Measurements from ENCODE around the gene ZNF343. TPM values are rescaled to one million over a fixed set of nuclear protein-coding genes. Genes with fewer than 3 reads are reported as not detected.

ZNF343 gene
- total RNA-seq, 2 experiments from 2014 or later, result 10.8 to 12.4 TPM

GRCh38 chr20:2458919-2459499, 49.7 kb downstream of the ZNF343 start:
- POLR2A ChIA-PET, result no interaction called here

GRCh38 chr20:2455771-2456497, 52.8 kb downstream of the ZNF343 start:
- POLR2A ChIA-PET, result interaction anchor here (0.7 to 1.4 kb wide), 3 partner anchors 11 to 14 kb away, joined by 3 read pairs; no protein-coding TSS in a partner anchor
- CTCF ChIA-PET, result interaction anchor here (0.7 kb wide), 1 partner anchor 353 kb away, joined by 3 read pairs; no protein-coding TSS in a partner anchor

More at GRCh38 chr20:2458919-2459499, 49.7 kb downstream of the ZNF343 start:
- CTCF ChIA-PET, result interaction anchor here (1.0 kb wide), 1 partner anchor 12 kb away, joined by 3 read pairs; the partner anchor contains the start of gene SNRPB

- CTCF ChIA-PET, result interaction anchor here (0.6 to 1.0 kb wide), 2 partner anchors 16 to 246 kb away, joined by 3 to 5 read pairs; no protein-coding TSS in a partner anchor
- POLR2A ChIA-PET, result interaction anchor here (1.1 kb wide), 1 partner anchor 9 kb away, joined by 4 read pairs; no protein-coding TSS in a partner anchor
Measured at GRCh38 chr20:2453792-2454191, 54.9 kb downstream of the ZNF343 start.

GRCh38 chr20:2451939-2452732, 56.6 kb downstream of the ZNF343 start:
- ChIA-PET POLR2A (interaction anchor here (0.6 kb wide), 1 partner anchor 780 kb away, joined by 3 read pairs; no protein-coding TSS in a partner anchor), CTCF (interaction anchor here (0.7 to 1.7 kb wide), 11 partner anchors 15 to 245 kb away, joined by 3 to 7 read pairs (median 3); partner anchors contain the start of genes SNRPB and TGM6)

GRCh38 chr20:2451422-2451821, 57.3 kb downstream of the ZNF343 start:
- CTCF ChIA-PET, result interaction anchor here (0.9 to 1.8 kb wide), 7 partner anchors 14 to 244 kb away, joined by 3 to 7 read pairs (median 3); partner anchors contain the start of gene SNRPB
- POLR2A ChIA-PET, result no interaction called here

GRCh38 chr20:2449386-2449785, 59.3 kb downstream of the ZNF343 start:
- ChIA-PET CTCF (no interaction called here), POLR2A (no interaction called here)

GRCh38 chr20:2446845-2447244, 61.9 kb downstream of the ZNF343 start:
- ChIA-PET CTCF (interaction anchor here (1.2 kb wide), 2 partner anchors 12 to 60 kb away, joined by 3 read pairs; no protein-coding TSS in a partner anchor), POLR2A (no interaction called here)

Other genes starting within 250 kb of the ZNF343 start
- gene TGM3, start 212.9 kb downstream of the ZNF343 start, total RNA-seq, result not detected
- not detected for gene TGM6, start 128.0 kb downstream of the ZNF343 start, total RNA-seq
- gene SNRPB, start 38.1 kb downstream of the ZNF343 start, total RNA-seq, result 100 to 1,000 TPM; 462 to 463 TPM
- not detected for gene TMC2, start 27.7 kb upstream of the ZNF343 start, total RNA-seq
- 100 to 1,000 TPM; 887 to 915 TPM for gene NOP56, start 143.7 kb upstream of the ZNF343 start, total RNA-seq
- gene IDH3B, start 155.3 kb upstream of the ZNF343 start, total RNA-seq, result 100 to 1,000 TPM; 137 to 142 TPM
- under 1 TPM; 0.61 to 0.74 TPM for gene EBF4, start 183.9 kb upstream of the ZNF343 start, total RNA-seq